Prostate gland (tissue), 2 donors: Measurements from ENCODE around the gene SLC10A3. TPM values are rescaled to one million over a fixed set of nuclear protein-coding genes. Genes with fewer than 3 reads are reported as not detected.

Source experiments
- DNase-seq: peaks from one replicate; pipeline ENCODE4 v3.0.0-alpha.2; 2019; ENCODE audit warnings: low spot score
- H3K27ac ChIP-seq, 2 donors: fragments of 200-600 bp; sonication (generic); 2 replicates each; pipeline ENCODE4 v1.5.1; 2017 to 2019
- H3K27me3 ChIP-seq: fragments of 200-600 bp; sonication (generic); replicated peaks from 2 replicates; pipeline ENCODE4 v1.5.1; 2019; ENCODE audit not compliant: insufficient read depth
- H3K36me3 ChIP-seq, 2 donors: fragments of 200-600 bp; sonication (generic); 1 replicate in 1 of 2; 2 replicates in 1 of 2; pipeline versions ENCODE4 v1.5.1 to v1.8.1; 2017 to 2019
- H3K4me1 ChIP-seq: fragments of 200-600 bp; sonication (generic); replicated peaks from 2 replicates; pipeline ENCODE4 v1.5.1; 2019
- H3K4me3 ChIP-seq, 2 donors: fragments of 200-600 bp; sonication (generic); 2 replicates each; pipeline ENCODE4 v1.5.1; 2017 to 2019
- H3K9me3 ChIP-seq: fragments of 200-600 bp; sonication (generic); 2 replicates; pipeline ENCODE4 v1.5.1; 2017
- CTCF ChIP-seq, 4 experiments: fragments of 200-600 bp in 2 of 4; fragments of 450-650 bp in 2 of 4; sonication (generic) in 2 of 4; IDR thresholded peaks; 1 replicate in 3 of 4; 2 replicates in 1 of 4; pipeline ENCODE4 v1.5.1; 2016 to 2019; ENCODE audit warnings: antibody characterized with exemption in 4 of 4, mild to moderate bottlenecking in 2 of 4, moderate library complexity in 2 of 4
- POLR2A ChIP-seq: fragments of 450-650 bp; IDR thresholded peaks from one replicate; pipeline ENCODE4 v1.6.1; 2016; ENCODE audit warnings: antibody characterized with exemption, mild to moderate bottlenecking
- POLR2AphosphoS5 ChIP-seq: sonication (generic); formaldehyde crosslinking; IDR thresholded peaks from one replicate; pipeline ENCODE4 v1.6.1; 2017; ENCODE audit warnings: antibody characterized with exemption
- WGBS: methylation state at CpG from one replicate; pipeline ENCODE4 v1.1.5; 2018; 5-methylcytosine and 5-hydroxymethylcytosine counted together
- intact Hi-C: fragments of 100-400 bp; cut with DNase I; formaldehyde crosslinking; loops from one replicate; pipeline ENCODE4 v1.14.2; 2022
- total RNA-seq, 2 donors: library from RNA; depleted of rRNA; stranded (reverse); fragments of >200 nt; gene quantifications; one replicate each; pipeline ENCODE4 v1.1.0, GENCODE V29; 2016

Gene SLC10A3
- total RNA-seq, 2 donors from 2014 or later, result 28.0 to 45.6 TPM

GRCh38 chrX:154525606-154526490 lies 35.4 kb upstream of the SLC10A3 start:
- no peaks in the 10 kb centered on the region for H3K36me3 ChIP-seq
- peak overlapping the region; percentile 30 to 74 for H3K27ac ChIP-seq
- H3K27me3 ChIP-seq, result no peaks in the 10 kb centered on the region
- intact Hi-C loops, result loop anchor here (5.0 kb wide), 1 partner anchor 34 kb away; the partner anchor contains the start of gene SLC10A3
- H3K9me3 ChIP-seq, result no peaks in the 10 kb centered on the region
- DNase-seq, result peak; percentile 29
- WGBS, result 63% methylated on average over 14 of the region's 14 CpGs
- no peaks in the 10 kb centered on the region for H3K4me1 ChIP-seq
- TF ChIP-seq POLR2AphosphoS5, result peak; percentile 50
- no peak for TF ChIP-seq POLR2A
- no peak for TF ChIP-seq CTCF (IDR thresholded peaks at IDR 0.05)
- no peak overlapping the region for H3K4me3 ChIP-seq

DNA sequence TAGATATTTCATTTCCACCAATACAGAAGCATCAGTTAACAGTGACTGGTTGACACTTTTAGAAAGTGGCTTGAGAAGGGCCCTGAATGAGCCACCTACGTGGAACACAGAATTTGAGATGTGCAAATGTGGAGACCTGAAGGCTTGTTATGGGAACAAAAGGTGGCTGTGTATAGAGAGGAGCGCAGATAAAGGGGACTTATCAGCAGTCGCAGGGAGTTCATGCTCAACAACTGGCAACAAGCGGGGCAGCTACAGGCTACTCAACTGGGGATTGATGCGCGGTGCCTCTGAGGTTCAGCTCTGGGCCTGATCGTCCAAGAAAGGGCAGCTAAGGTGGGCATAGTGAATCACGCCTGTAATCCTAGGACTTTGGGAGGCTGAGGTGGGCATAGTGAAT lies 29.0 kb upstream of the SLC10A3 start:
- H3K36me3 ChIP-seq, result no peaks in the 10 kb centered on the region
- DNase-seq, result no peak
- no peaks in the 10 kb centered on the region for H3K9me3 ChIP-seq
- H3K4me1 ChIP-seq, result no peaks in the 10 kb centered on the region
- H3K4me3 ChIP-seq, result no peak overlapping the region
- H3K27ac ChIP-seq, result no peak overlapping the region
- intact Hi-C loops, result no loop called here
- TF ChIP-seq POLR2AphosphoS5, result no peak
- TF ChIP-seq CTCF (IDR thresholded peaks at IDR 0.05), result no peak
- no peak for TF ChIP-seq POLR2A
- WGBS, result 89% methylated on average over 8 of the region's 8 CpGs
- H3K27me3 ChIP-seq, result no peaks in the 10 kb centered on the region

DNA sequence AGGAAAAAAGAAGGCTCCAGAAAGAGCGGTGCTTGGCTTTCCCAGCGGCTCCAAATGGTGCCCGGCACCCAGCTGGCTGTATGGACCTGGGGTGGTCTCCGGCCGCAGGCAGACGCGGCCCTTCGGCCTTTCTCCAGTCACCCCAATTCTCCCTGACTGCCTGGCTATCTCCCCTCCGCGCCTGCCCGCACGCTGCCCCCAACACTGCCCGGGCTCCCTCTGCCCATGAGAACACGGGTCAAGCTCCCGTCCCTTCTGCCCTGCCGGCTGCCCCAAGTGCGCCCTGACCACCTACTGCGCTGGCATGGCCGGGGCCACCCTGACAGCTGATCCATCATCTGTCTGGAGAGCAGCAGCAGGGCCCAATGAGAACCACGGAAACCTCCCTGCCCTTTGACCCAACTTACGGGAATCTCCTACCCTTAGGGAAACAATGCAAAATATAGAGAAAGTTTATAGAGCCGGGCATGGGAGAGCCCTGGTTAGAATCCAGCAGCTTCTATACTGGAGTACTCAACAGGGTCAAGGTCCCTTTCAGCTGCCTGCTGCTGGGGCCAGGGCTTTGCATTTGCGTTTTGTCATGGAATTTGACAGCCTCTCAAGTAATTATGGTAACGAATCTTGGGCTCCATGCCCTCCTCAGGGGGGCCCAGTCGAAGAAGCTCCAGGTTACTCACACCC lies 26.8 kb upstream of the SLC10A3 start:
- peak overlapping the region; percentile 82 to 86 for H3K27ac ChIP-seq
- TF ChIP-seq CTCF (IDR thresholded peaks at IDR 0.05), result no peak
- H3K36me3 ChIP-seq, result no peaks in the 10 kb centered on the region
- DNase-seq, result no peak
- intact Hi-C loops, result no loop called here
- H3K4me3 ChIP-seq, result no peak overlapping the region
- WGBS, result 28% methylated on average over 23 of the region's 25 CpGs
- H3K27me3 ChIP-seq, result no peaks in the 10 kb centered on the region
- no peaks in the 10 kb centered on the region for H3K4me1 ChIP-seq
- no peaks in the 10 kb centered on the region for H3K9me3 ChIP-seq

DNA sequence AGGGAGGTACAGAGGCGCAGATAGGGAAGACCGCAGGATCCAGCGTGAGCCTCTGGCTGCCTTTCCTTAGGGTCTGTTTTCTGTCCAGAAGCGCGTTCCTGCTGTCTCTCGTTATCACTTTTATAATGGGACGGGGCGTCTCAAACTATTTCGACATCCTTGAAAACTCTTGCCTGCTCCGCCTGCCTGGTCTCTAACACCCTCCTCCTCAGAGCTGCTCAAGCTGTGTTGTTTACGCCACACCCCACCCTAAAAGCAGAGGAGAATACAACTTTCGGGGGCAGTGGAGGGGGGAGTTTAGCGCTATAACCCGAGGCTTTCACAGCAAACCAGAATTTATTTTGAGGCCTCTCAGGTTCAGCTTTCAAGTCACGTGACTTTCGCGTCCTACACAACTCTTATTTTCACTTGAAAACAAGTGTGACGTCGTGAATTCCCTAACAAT lies 26.2 kb upstream of the SLC10A3 start:
- intact Hi-C loops, result no loop called here
- H3K36me3 ChIP-seq, result no peaks in the 10 kb centered on the region
- WGBS, result 3% methylated on average over 19 of the region's 19 CpGs

More for the DNA sequence above, 26.2 kb upstream of the SLC10A3 start:
- DNase-seq, result no peak
- Histone ChIP-seq H3K9me3 (no peaks in the 10 kb centered on the region), H3K27ac (peak overlapping the region; percentile 82 to 86), H3K27me3 (no peaks in the 10 kb centered on the region), H3K4me3 (peak overlapping the region; percentile 50 to 56), H3K4me1 (no peaks in the 10 kb centered on the region)
- TF ChIP-seq POLR2AphosphoS5 (no peak), POLR2A (no peak), CTCF (IDR thresholded peaks at IDR 0.05) (no peak)
